Mesendoderm (in vitro differentiated cells): ENCODE measurements around the gene DYTN. TPM values are rescaled to one million over a fixed set of nuclear protein-coding genes. Genes with fewer than 3 reads are reported as not detected.

Experiments
- DNase-seq: peaks from one replicate; pipeline ENCODE4 v3.0.0; 2013
- H2AK5ac ChIP-seq: 2 replicates; pipeline ENCODE4 v1.6.1; 2013; ENCODE audit warnings: low read length, inconsistent platforms
- H2BK120ac ChIP-seq: 2 replicates; pipeline ENCODE4 v1.6.1; 2013; ENCODE audit warnings: low read depth, mild to moderate bottlenecking, low read length, moderate library complexity, mixed read lengths
- H2BK15ac ChIP-seq: replicated peaks from 2 replicates; pipeline ENCODE4 v1.6.1; 2013; ENCODE audit warnings: low read depth, mild to moderate bottlenecking, moderate library complexity
- H2BK5ac ChIP-seq: 2 replicates; pipeline ENCODE4 v1.6.1; 2013; ENCODE audit warnings: low read length, inconsistent platforms
- H3K18ac ChIP-seq: 2 replicates; pipeline ENCODE4 v1.6.1; 2013; ENCODE audit warnings: mild to moderate bottlenecking, low read length, mixed read lengths
- H3K23ac ChIP-seq: one replicate; pipeline ENCODE4 v1.6.1; 2013; ENCODE audit warnings: low read length
- H3K27ac ChIP-seq: 2 replicates; pipeline ENCODE4 v1.5.1; 2013; ENCODE audit warnings: low read depth, mild to moderate bottlenecking, inconsistent platforms, low read length, moderate library complexity
- H3K27me3 ChIP-seq: 2 replicates; pipeline ENCODE4 v1.6.1; 2013; ENCODE audit warnings: low read length, control low read depth, mild to moderate bottlenecking, inconsistent platforms; ENCODE audit not compliant: insufficient read depth, poor library complexity
- H3K36me3 ChIP-seq: 2 replicates; pipeline ENCODE4 v1.6.1; 2013; ENCODE audit warnings: low read length, inconsistent platforms; ENCODE audit not compliant: control insufficient read depth, insufficient read depth
- H3K4ac ChIP-seq: one replicate; pipeline ENCODE4 v1.6.1; 2013; ENCODE audit warnings: low read depth, mild to moderate bottlenecking, low read length, moderate library complexity
- H3K4me1 ChIP-seq: 2 replicates; pipeline ENCODE4 v1.6.1; 2013; ENCODE audit warnings: low read depth, low read length, inconsistent platforms; ENCODE audit not compliant: control insufficient read depth
- H3K4me2 ChIP-seq: 2 replicates; pipeline ENCODE4 v1.6.1; 2013; ENCODE audit warnings: low read length
- H3K4me3 ChIP-seq: 2 replicates; pipeline ENCODE4 v1.5.1; 2013; ENCODE audit warnings: mild to moderate bottlenecking, low read length
- H3K56ac ChIP-seq: one replicate; pipeline ENCODE4 v1.6.1; 2013; ENCODE audit warnings: low read length
- H3K79me1 ChIP-seq: 2 replicates; pipeline ENCODE4 v1.6.1; 2013; ENCODE audit warnings: low read length, inconsistent platforms
- H3K79me2 ChIP-seq: 2 replicates; pipeline ENCODE4 v1.6.1; 2013; ENCODE audit warnings: mild to moderate bottlenecking, low read length; ENCODE audit not compliant: control insufficient read depth, insufficient read depth
- H3K9ac ChIP-seq: 2 replicates; pipeline ENCODE4 v1.6.1; 2013; ENCODE audit warnings: low read length, inconsistent platforms
- H4K5ac ChIP-seq: one replicate; pipeline ENCODE4 v1.6.1; 2013; ENCODE audit warnings: low read length
- H4K8ac ChIP-seq: one replicate; pipeline ENCODE4 v1.6.1; 2013; ENCODE audit warnings: low read depth, mild to moderate bottlenecking, control low read depth, low read length, moderate library complexity
- WGBS: extraction: QIAGEN DNeasy Blood & Tissue Kit; methylation state at CpG from one replicate; pipeline ENCODE4 v1.1.7; 2013; ENCODE audit warnings: low lambda C conversion rate, missing lambda C conversion rate; ENCODE audit not compliant: insufficient coverage; ENCODE audit errors: extremely low coverage; 5-methylcytosine and 5-hydroxymethylcytosine counted together
- small RNA-seq: library from polyadenylated mRNA; stranded (forward); fragments of <200 nt; extraction: miRNeasy Mini kit (QIAGEN cat#:217004); gene quantifications from one replicate; pipeline ENCODE3, GENCODE V24; 2013; ENCODE audit not compliant: insufficient read depth

Gene DYTN

GRCh38 chr2:206610451-206610850, 107.7 kb downstream of the DYTN start:
- no peak overlapping the region for H3K56ac ChIP-seq
- H2BK120ac ChIP-seq, result no peak overlapping the region
- no peak overlapping the region for H3K9ac ChIP-seq
- H2BK5ac ChIP-seq, result no peak overlapping the region
- no peaks in the 10 kb centered on the region for H3K79me2 ChIP-seq
- no peak overlapping the region for H3K4ac ChIP-seq
- no peak overlapping the region for H3K23ac ChIP-seq
- WGBS, result no CpG with 5 or more reads among the region's 1 CpG
- no peaks in the 10 kb centered on the region for H3K36me3 ChIP-seq
- H4K8ac ChIP-seq, result no peak overlapping the region
- no peaks in the 10 kb centered on the region for H3K4me1 ChIP-seq
- H2AK5ac ChIP-seq, result no peak overlapping the region
- no peaks in the 10 kb centered on the region for H3K27me3 ChIP-seq
- H3K18ac ChIP-seq, result no peak overlapping the region
- no peak overlapping the region for H3K4me2 ChIP-seq
- no peak for DNase-seq
- no peaks in the 10 kb centered on the region for H3K79me1 ChIP-seq
- H3K27ac ChIP-seq, result no peak overlapping the region
- H2BK15ac ChIP-seq, result no peak overlapping the region
- H4K5ac ChIP-seq, result no peak overlapping the region
- no peak overlapping the region for H3K4me3 ChIP-seq

DNA sequence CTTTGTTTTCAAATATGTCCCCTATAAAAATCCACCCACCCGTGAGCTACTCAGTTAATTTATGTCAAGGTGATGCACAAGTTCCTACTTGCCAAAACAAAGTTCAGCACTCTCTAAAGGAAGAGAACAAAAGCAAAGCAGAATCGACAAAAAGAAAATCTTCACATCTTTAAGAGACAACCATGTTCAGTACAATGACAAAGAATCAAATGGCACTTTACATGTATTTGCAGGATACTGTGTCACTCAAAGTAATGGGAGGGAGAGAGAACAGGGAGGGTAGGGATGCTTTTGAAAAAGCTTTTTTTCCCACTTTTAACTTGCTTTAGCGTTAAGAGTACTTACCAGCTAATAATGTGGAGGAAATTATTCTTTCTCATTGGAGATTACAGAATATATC, 115.0 kb downstream of the DYTN start:
- no peak overlapping the region for H3K4me3 ChIP-seq
- H3K36me3 ChIP-seq, result no peaks in the 10 kb centered on the region
- H3K4ac ChIP-seq, result no peak overlapping the region
- H3K79me2 ChIP-seq, result no peaks in the 10 kb centered on the region
- H3K56ac ChIP-seq, result no peak overlapping the region
- H4K5ac ChIP-seq, result no peak overlapping the region
- no peaks in the 10 kb centered on the region for H3K4me1 ChIP-seq
- WGBS, result no CpG with 5 or more reads among the region's 3 CpGs
- no peaks in the 10 kb centered on the region for H3K79me1 ChIP-seq
- H2BK5ac ChIP-seq, result no peak overlapping the region
- H2BK15ac ChIP-seq, result no peak overlapping the region
- H3K27me3 ChIP-seq, result no peaks in the 10 kb centered on the region
- no peak overlapping the region for H3K27ac ChIP-seq
- H3K9ac ChIP-seq, result no peak overlapping the region
- no peak for DNase-seq
- H2AK5ac ChIP-seq, result no peak overlapping the region
- no peak overlapping the region for H2BK120ac ChIP-seq
- no peak overlapping the region for H4K8ac ChIP-seq
- no peak overlapping the region for H3K23ac ChIP-seq
- H3K18ac ChIP-seq, result no peak overlapping the region
- H3K4me2 ChIP-seq, result no peak overlapping the region

Small RNA genes lying within 50 kb of the gene (small RNA-seq; reads per million reads assigned to genes)
- not detected for gene RF00019
